ENCODE data around the gene TGDS. TPM values are rescaled to one million over a fixed set of nuclear protein-coding genes. Genes with fewer than 3 reads are reported as not detected.

Gene TGDS
- total RNA-seq, 1 donor from 2014 or later = 15.5 TPM

GRCh38 chr13:94586371-94586770 is 9.6 kb downstream of the TGDS start:
- Histone ChIP-seq H3K27me3 (ENCODE audit: control insufficient read depth, insufficient read depth, low read length) (no peaks in the 10 kb centered on the region), H3K36me3 (ENCODE audit: control insufficient read depth, insufficient read depth, low read length) (peaks cover 6% of the 10 kb centered on the region), H3K4me3 (ENCODE audit: low read depth, low read length) (no peak overlapping the region)
- no peak for TF ChIP-seq CTCF (IDR thresholded peaks at IDR 0.05; ENCODE audit: insufficient read depth, low read length, severe bottlenecking)
- DNase-seq (ENCODE audit: low read depth) = no peak
- no peak for FAIRE-seq

- no peak for TF ChIP-seq CTCF (IDR thresholded peaks at IDR 0.05; ENCODE audit: insufficient read depth, low read length, severe bottlenecking)
- H3K4me3 ChIP-seq (ENCODE audit: low read depth, low read length) = no peak overlapping the region
- FAIRE-seq (no peak), DNase-seq (ENCODE audit: low read depth) (no peak)
- H3K27me3 ChIP-seq (ENCODE audit: control insufficient read depth, insufficient read depth, low read length) = no peaks in the 10 kb centered on the region
- peaks cover 8% of the 10 kb centered on the region for H3K36me3 ChIP-seq (ENCODE audit: control insufficient read depth, insufficient read depth, low read length)
Measured at GRCh38 chr13:94585543-94586101, 10.3 kb downstream of the TGDS start.

- FAIRE-seq = no peak
Measured at GRCh38 chr13:94583926-94584325, 12.0 kb downstream of the TGDS start.

GRCh38 chr13:94579063-94579462 is 16.9 kb downstream of the TGDS start:
- Histone ChIP-seq H3K4me3 (ENCODE audit: low read depth, low read length) (no peak overlapping the region), H3K36me3 (ENCODE audit: control insufficient read depth, insufficient read depth, low read length) (peaks cover 16% of the 10 kb centered on the region), H3K27me3 (ENCODE audit: control insufficient read depth, insufficient read depth, low read length) (no peaks in the 10 kb centered on the region)
- FAIRE-seq = no peak
- TF ChIP-seq CTCF (IDR thresholded peaks at IDR 0.05; ENCODE audit: insufficient read depth, low read length, severe bottlenecking) = no peak
- no peak for DNase-seq (ENCODE audit: low read depth)

More at GRCh38 chr13:94583926-94584325, 12.0 kb downstream of the TGDS start:
- Histone ChIP-seq H3K4me3 (ENCODE audit: low read depth, low read length) (no peak overlapping the region), H3K27me3 (ENCODE audit: control insufficient read depth, insufficient read depth, low read length) (no peaks in the 10 kb centered on the region), H3K36me3 (ENCODE audit: control insufficient read depth, insufficient read depth, low read length) (peaks cover 11% of the 10 kb centered on the region)
- TF ChIP-seq CTCF (IDR thresholded peaks at IDR 0.05; ENCODE audit: insufficient read depth, low read length, severe bottlenecking) = no peak
- no peak for DNase-seq (ENCODE audit: low read depth)

GRCh38 chr13:94569615-94570014 is 26.3 kb downstream of the TGDS start:
- no peaks in the 10 kb centered on the region for H3K27me3 ChIP-seq (ENCODE audit: control insufficient read depth, insufficient read depth, low read length)
- no peak for TF ChIP-seq CTCF (IDR thresholded peaks at IDR 0.05; ENCODE audit: insufficient read depth, low read length, severe bottlenecking)
- peaks cover 11% of the 10 kb centered on the region for H3K36me3 ChIP-seq (ENCODE audit: control insufficient read depth, insufficient read depth, low read length)
- H3K4me3 ChIP-seq (ENCODE audit: low read depth, low read length) = no peak overlapping the region
- FAIRE-seq (no peak), DNase-seq (ENCODE audit: low read depth) (no peak)

GRCh38 chr13:94568443-94568842 is 27.5 kb downstream of the TGDS start:
- Histone ChIP-seq H3K27me3 (ENCODE audit: control insufficient read depth, insufficient read depth, low read length) (no peaks in the 10 kb centered on the region), H3K4me3 (ENCODE audit: low read depth, low read length) (no peak overlapping the region), H3K36me3 (ENCODE audit: control insufficient read depth, insufficient read depth, low read length) (peaks cover 6% of the 10 kb centered on the region)
- no peak for TF ChIP-seq CTCF (IDR thresholded peaks at IDR 0.05; ENCODE audit: insufficient read depth, low read length, severe bottlenecking)
- DNase-seq (ENCODE audit: low read depth) (no peak), FAIRE-seq (no peak)
